ENCODE results near the gene MYNN.
"Not testable (repeated sequence)": the region's sequence is repeated elsewhere in the genome, so short reads cannot be mapped to it uniquely, and the experiment has no call there.

MYNN gene

GRCh38 chr3:169772897-169773816 is at the start of gene MYNN:
MYNN (plus strand) TSS chr3:169773396; CDS start chr3:169774296, 900 bp downstream.
- DNase-seq = peak; percentile 93

- DNase-seq = not testable (repeated sequence)
Measured at GRCh38 chr3:169731857-169732256, 41.3 kb upstream of the MYNN start.

GRCh38 chr3:169739067-169739466 is 34.1 kb upstream of the MYNN start:
- DNase-seq = no peak

GRCh38 chr3:169744366-169745054 is 28.7 kb upstream of the MYNN start:
- DNase-seq = no peak

- DNase-seq = no peak
Measured at GRCh38 chr3:169746924-169747323, 26.3 kb upstream of the MYNN start.

GRCh38 chr3:169748670-169749069 is 24.5 kb upstream of the MYNN start:
- DNase-seq = no peak

GRCh38 chr3:169750665-169751064 is 22.5 kb upstream of the MYNN start:
- no peak for DNase-seq

- no peak for DNase-seq
Measured at GRCh38 chr3:169751875-169752274, 21.3 kb upstream of the MYNN start.

GRCh38 chr3:169754711-169755110 is 18.5 kb upstream of the MYNN start:
- no peak for DNase-seq

GRCh38 chr3:169755488-169755887 is 17.7 kb upstream of the MYNN start:
- no peak for DNase-seq

- no peak for DNase-seq
Measured at GRCh38 chr3:169758359-169758994, 14.7 kb upstream of the MYNN start.

- DNase-seq = peak; percentile 50
Measured at GRCh38 chr3:169759256-169759655, 13.9 kb upstream of the MYNN start.

- no peak for DNase-seq
Measured at GRCh38 chr3:169760479-169760878, 12.7 kb upstream of the MYNN start.

- DNase-seq = peak; percentile 76
Measured at GRCh38 chr3:169764312-169764881, 8.8 kb upstream of the MYNN start.

- peak; percentile 97 for DNase-seq
Measured at GRCh38 chr3:169764882-169765612, 8.1 kb upstream of the MYNN start, which contains the start of gene TERC. TERC (minus strand) TSS chr3:169765060.

GRCh38 chr3:169769287-169770181 is 3.7 kb upstream of the MYNN start, which contains the start of gene ACTRT3:
ACTRT3 (minus strand) TSS chr3:169769561; CDS start chr3:169769520, 41 bp downstream.
- peak; percentile 71 for DNase-seq

- DNase-seq = peak; percentile 93
Measured at GRCh38 chr3:169771497-169772304, 1.5 kb upstream of the MYNN start.

GRCh38 chr3:169772305-169772896 is 795 bp upstream of the MYNN start:
- DNase-seq = peak; percentile 78

GRCh38 chr3:169774186-169774585 is 990 bp downstream of the MYNN start:
- DNase-seq = peak; percentile 19

GRCh38 chr3:169777822-169778221 is 4.6 kb downstream of the MYNN start:
- no peak for DNase-seq

Data from CD4-positive, alpha-beta T cell treated with Interleukin-17A for 1 hour (primary cell).